Cerebellar nuclear complex (tissue), 1 donor: Measurements from ENCODE around the gene TMPRSS11A.

Source experiments
- DNase-seq, 2 experiments: peaks; one replicate each; lab custom pipeline; 2025; lab: John Stamatoyannopoulos, UW

The TMPRSS11A gene

DNA sequence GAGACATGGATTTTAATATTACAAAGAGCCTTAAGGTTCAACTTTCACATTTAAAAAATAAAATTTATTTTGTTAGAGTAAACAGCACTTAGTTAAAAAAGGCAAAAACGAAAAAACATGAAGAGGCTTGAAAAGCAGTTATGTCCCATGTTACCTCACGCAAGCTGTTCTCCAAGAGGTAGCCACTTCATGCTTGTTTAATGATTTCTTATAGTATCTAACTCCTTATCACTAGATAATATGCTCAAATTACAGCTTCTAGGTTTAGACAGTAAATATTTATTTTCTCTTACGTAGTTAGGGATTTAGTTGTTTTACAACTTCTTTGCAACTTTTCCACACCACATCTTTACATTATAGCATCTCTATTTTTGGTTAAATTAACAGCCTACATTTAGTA is 51.7 kb downstream of the TMPRSS11A start:
- no peak for DNase-seq

DNA sequence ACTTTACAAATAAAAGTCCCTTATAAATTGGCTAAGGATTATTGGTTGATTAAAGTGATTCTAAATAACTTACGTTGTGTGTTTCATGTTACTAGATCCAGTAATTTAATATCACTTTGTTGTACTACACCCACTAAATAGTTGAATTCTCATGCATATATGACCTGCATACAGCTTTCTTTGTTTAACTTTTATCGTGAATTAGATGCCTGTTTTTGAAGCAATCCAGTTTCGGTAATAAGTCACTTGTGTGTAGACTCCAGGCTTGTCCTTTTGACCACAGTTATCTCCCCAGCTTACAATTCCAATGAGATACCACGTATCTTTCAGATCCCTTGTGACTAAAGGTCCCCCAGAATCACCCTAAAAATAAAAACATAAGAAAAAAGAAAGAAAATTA is 52.2 kb downstream of the TMPRSS11A start:
- no peak for DNase-seq

DNA sequence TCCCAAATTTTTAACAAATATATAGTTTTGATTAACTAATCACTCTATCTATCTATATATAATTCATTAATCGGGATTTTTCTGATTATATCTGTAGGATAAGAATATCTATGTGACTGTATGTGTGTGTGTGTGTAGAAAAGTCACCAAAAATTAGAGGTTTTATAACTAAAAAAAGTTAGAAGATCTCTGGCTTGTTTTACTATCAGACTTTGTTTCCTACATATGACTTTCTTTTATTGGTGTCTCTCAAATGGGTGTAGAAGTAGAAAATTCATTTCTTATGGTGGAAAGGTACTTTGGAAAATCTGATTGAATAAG is 52.7 kb downstream of the TMPRSS11A start:
- no peak for DNase-seq

DNA sequence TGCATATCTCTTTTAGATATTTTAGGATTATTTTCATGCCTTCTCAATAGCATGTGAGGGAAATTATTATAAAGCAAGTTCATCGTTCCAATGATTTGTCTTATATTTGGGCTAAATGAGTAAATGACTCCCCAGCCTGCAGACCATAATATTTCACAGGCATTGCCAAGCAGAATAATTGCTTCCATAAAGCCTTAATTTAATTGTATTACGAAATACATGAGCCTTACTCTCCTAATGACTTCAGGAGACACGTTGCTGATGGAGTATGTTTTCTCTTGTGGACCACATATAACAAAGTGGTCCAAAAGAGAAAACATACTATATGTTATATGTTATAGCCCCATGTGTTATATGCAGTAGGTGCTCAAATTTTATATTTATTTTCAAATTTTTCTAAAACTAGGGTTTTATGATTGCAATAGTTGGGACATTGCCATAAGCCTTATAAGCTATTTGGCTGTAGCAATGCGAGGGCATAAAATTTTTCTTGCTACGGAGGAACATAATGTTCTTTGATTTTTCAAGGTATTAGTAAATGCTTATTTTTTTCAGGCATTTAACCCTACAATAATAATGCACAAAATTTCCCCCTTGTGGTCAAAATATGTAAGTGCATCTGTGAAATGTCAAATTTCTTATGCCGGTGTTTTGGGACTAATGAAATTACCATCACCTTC is 53.2 kb downstream of the TMPRSS11A start:
- no peak for DNase-seq

DNA sequence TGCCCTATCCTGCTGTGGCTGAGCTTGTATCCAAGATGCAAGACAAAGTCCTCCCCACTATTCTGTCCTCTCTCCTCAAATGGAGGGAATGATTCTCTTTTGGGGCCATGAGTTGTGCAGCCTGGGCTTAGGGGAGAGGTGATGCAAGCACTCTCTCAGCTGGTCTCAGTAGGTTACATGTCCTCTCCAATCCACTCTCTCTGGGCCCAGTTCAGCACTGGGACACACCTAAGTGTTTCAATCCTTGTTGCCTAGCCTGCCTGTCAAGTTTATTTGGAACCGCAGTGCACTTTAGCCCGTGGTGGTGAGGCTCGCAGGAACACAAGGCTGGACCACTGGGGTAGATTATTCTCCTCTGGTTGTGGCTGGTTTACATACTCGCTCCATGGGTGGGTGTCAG is 55.6 kb downstream of the TMPRSS11A start:
- no peak for DNase-seq

DNA sequence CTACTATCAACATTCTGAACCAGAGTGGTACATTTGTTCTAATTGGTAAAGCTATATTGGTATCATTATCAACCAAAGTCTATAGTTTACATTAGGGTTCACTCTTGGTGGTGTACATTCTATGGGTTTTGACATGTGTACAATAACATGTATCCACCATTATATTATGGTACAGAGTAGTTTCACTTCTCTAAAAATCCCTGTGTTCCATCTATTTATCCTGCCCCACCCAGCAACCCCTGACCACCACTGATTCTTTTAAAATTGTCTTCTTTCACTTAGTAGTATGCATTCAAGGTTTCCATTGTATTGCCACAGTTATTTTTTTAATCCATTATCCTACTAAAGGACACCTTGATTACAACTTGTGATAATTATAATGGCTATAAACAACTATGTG is 64.2 kb downstream of the TMPRSS11A start:
- no peak for DNase-seq

DNA sequence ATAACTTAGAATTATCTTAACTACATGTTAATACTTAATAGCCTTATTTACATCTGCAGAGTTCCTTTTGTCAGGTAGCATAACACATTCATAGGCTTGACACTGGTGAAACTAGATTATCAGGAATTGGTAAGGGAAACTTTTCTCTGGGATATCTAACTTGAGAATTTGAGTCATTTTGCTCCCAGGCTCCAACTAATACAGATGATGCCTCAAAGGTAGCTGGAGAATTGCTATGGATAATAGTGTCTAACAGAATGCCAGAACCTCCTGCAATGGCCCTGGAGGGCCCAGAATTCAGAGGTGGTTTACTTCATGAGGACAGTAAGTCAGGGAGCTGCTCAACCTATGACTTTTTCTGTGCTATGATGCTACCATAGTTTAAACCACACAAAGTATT is 65.6 kb downstream of the TMPRSS11A start:
- DNase-seq = no peak

DNA sequence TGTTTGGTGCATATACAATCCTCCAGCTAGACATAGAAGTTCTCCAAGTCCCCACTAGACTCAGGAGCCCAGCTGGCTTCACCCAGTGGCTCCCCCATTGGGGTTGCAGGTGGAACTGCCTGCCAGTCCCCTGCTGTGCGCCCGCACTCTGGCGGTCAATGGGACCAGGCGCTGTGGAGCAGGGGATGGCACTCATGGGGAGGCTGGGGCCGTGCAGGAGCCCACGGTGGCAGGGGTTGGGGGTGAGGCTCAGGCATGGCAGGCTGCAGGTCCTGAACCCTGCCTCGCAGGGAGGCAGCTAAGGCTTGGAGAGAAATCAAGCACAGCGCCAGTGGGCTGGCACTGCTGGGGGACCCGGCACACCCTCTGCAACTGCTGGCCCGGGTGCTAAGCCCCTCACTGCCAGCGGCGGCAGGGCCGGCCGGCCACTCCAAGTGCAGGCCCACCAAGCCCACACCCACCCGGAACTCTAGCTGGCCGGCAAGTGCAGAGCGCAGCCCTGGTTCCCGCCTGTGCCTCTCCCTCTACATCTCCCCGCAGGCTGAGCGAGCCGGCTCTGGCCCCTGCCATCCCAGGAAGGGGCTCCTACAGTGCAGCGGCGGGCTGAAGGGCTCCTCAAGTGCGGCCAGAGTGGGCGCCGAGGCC is 66.8 kb downstream of the TMPRSS11A start:
- no peak for DNase-seq

DNA sequence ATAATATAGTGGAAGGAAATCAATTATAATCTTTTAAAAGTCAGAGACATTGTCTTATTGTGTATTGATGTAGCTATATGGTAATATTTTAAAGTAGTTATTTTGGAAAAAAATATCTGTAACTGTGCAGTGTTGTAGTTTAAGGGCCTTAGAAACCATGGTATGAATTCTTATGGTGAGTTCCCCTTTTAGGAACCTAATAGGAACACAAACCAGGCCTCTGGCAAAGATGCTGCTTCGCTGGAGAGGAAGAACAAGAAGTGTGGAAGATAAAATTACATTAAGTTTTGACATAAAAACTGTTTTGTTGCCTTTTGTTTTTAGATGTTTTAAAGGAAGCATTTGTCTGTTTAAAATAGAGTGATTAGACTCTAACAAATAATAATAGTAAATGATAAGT is 68.6 kb downstream of the TMPRSS11A start:
- DNase-seq = no peak

DNA sequence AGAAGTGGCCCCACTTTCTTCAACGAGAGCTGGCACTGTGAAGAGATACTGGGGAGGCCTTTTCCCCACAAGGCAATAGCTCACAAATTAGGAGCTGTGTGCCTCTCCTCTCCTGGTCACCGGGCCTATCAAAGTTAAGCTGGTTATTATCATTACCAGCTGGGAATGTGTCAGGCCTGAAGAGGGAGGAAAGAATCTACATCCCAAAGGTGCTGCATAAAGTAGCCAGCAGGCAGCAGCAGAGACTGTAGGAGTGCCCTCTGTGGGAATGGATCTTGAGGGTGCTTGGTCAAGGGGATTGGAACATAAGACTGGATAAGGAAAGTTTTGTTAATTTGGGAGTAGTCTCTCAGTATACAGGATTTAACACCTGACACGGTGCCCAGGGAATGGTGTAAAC is 70.4 kb downstream of the TMPRSS11A start:
- no peak for DNase-seq

DNA sequence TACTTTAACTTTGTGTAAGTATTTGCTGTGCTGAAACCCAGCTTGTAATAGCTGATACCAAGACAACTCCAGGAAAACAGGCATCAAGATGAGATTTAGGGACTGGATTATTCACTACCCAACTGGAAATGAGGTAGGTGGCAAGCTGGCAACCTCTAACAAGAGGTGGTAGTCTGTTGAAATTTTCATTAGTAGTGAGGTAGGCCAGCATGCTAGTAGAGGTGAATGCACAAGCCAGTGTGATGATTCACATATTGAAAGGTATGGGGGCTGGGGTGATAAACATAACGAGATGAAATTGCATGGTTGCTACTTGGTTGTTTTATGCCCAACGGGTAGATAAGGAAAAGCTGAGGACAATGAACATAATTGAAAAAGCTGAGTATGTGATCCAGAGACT is 71.0 kb downstream of the TMPRSS11A start:
- DNase-seq = no peak

DNA sequence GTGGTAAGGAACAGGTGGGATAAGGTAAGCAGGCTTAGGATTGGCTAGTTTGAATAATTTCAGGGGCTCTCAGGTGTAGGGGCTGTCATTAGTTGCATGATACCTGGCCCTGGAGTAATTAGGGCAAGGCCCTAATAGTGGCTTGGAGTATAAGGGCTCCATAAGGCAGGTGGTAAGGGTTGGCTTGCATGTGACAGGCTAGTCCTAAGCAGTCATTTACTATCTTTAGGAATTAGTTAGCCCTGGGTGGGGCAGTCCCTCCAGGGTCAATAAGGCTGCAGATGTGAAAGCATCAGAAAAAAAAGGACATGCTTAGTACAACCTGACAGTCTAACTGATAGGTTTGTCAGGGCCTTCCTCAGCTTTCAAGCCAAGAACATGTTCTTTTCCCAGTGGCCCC is 71.6 kb downstream of the TMPRSS11A start:
- no peak for DNase-seq

DNA sequence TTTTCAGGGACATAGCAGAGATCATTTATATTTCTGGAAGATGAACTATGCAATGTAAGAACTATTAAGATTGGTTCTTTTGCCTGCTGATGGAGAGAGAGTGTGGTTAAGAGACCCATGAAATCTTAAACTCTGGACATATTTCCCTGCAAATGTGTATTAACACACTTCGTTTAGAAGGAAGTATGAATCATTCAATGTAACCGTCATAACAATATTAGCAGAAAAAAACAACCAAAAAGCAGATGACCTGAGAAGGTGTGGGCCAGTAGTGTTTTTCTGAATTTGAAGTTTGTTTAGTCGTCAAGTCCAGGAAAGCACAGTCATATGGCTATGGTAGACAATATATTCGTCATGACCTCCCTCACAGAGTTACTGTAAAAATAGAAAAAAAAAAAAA is 77.0 kb downstream of the TMPRSS11A start:
- DNase-seq = no peak

DNA sequence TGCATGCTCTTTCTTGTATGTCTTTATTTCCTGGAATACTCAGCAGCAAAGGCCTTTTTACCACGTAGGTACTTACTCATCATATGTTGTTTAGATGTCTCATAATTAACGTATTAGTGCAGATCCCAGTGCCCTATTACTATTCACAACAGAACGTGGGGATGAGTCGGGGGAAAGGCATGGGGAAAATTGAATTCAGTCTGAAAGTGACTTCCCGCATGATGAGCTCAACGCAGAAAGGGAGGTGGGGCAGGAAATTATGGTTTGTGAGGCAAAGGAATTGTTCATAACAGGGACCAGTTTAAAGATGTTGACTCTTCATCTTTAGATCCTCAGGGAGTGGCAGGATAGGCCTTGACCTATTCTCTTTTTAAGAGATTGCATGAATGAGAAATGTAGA is 77.5 kb downstream of the TMPRSS11A start:
- DNase-seq = no peak

DNA sequence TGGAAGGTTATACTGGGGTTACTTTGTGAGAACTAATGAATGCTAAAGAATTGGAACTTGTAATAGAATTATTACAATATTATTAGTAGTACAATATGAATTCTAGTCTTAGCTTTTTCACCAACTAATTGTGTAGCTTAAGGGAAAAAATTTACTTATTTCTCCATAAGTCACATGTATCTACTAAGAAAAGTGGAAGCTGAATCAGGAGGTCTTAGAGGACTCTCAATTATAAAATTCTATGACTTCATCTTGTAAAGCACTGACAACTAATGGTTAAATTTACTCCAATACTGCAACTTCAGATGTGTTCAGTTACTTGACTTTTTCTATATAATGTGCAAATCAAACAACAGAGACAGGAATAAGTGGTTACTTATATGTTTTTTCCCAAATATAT is 78.6 kb downstream of the TMPRSS11A start:
- no peak for DNase-seq

DNA sequence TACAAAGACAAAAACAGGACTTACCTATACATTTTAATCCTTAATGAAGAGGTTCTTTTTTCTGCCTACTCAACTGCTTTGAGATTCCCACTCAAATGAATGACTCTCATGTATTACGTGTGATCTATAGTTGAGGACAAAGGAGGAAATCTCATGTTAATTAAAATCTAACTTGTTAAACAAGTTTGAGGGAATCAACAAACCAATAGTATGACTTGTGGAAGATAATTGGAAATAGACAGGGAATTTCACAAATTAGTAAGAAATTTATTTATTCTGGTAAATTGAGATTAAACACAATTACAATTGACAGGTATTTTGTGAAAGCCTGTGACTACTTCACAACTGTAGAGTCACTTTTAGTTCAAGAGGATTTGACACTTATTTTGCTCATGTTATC is 79.4 kb downstream of the TMPRSS11A start, which contains the start of gene TMPRSS11D:
Gene TMPRSS11D (minus strand): TSS at position 101 of the 400 bp plus-strand sequence. CDS start 69 bp downstream, at position 32.
- no peak for DNase-seq

DNA sequence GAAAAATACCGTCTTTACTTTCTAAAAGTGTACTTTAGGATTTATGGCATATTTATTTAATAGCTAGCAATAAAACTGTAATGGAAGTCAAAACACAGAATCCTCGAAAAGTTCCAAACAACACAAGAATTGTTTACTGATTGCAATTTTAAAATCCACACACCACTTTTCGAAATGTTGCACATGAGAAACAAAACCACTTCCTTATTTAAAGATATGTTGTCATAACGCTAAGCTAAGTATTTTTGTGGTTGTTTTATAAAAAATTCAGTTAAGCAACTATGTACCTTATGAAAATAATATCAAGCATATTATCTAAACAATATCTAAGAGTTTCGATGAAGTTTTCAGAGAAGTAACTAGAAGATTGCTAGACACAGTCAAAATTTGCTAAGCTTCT is 79.8 kb downstream of the TMPRSS11A start:
- DNase-seq = no peak

DNA sequence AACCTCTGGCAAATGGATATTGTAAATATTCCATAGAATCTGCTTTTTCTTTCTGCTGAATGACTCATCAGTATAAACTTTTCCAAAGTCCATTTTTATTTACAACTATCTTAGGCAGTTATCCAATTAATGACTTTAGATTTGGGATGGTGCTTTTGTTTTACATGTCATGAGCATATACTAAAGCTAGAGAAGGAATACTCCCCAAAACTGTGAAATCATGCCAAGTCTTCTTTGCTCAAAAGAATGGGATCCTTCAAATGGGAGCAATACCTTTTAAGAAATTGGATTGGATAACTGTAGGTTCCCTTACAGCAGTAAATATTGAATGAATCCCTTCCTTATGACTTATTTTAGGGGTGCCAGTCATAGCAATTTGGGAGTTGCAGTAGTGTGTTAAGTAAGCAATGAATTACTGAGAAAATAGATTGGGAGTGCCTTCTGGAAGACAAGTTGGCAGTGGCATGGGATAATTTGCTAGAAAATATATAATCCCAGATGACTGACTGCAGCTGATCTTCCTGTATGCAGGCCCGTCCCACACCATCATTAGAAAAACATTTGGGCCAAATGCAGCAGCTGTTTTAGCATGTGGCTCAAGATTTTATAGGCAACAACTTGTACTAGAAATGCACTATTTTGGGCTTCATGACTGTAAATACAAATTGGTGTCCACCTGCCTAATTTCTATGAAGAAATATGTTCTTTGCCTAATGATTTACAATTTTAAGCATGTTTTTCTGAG is 82.3 kb downstream of the TMPRSS11A start:
- DNase-seq = no peak

DNA sequence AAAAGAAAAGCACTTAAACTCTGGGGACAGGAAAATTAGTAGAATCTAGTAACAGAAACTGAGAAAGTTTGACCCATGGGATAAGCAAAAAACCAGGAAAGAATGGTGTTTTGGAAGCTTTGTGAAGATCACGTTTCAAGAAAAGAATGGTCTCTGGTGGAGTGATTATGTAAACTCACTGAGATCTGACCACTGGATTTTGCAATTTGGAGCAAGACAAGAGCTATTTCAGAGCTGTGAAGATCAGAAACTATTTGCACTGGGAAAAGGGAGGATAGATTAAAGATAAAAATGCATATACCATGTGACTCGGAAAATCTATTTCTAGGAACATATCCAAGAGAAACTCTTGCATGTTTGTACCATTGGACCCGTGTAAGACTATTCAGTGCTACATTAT is 83.8 kb downstream of the TMPRSS11A start:
- no peak for DNase-seq

DNA sequence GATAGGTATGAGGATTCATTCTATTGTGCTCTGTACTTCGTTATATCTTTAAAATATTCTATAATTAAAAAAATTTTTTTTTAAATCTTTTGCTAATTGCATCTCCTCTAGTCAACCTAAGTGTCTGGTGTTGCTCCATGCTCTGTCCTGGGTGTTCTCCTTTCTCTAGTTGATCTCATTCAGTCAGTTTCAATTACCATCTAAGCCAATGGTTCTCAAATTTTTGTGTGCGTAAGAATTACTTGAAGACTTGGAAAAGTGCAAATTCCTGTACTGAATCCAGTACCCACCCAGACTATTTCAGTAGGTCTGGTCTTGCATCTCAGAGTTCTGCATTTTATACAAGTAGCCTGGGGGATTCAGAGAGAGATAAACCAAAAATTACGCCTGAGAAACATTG is 86.2 kb downstream of the TMPRSS11A start:
- DNase-seq = no peak

DNA sequence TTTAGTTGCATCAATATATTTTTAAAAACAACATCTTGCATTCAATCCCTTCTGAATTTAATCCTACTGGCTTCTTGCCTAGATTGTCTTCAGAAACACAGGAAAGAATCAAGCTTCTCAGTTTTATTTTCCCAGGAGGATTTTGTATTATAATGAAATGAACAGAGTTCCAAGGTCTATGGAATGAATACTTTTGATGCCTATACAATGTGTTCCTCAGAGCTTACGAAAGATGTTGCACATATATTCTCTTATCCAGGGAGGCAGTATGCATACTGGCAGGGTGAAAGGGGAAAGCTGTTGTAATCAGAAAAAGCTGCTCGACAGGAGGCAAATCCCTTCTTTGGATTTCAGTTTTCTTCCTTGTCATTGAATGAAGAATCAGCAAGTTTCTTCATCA is 88.3 kb downstream of the TMPRSS11A start:
- DNase-seq = no peak

DNA sequence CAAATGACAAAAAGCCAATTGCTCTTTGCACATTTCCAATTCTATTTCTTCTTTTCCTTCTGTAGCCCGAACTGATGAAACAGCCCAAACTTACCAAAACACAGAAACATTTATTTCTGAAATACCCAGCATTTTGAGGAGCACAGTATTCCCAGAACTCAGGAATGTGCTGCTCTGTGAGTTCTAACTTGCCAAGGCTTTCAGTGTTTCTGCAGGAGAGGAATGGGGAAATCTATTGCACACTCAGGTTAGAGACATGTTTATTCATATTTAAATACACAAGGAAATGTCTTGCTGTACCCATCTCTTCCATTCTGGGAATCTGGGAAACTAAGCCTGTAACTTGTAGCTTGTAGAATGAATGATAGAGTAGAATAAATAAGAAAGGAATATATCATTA is 90.2 kb downstream of the TMPRSS11A start:
- no peak for DNase-seq

DNA sequence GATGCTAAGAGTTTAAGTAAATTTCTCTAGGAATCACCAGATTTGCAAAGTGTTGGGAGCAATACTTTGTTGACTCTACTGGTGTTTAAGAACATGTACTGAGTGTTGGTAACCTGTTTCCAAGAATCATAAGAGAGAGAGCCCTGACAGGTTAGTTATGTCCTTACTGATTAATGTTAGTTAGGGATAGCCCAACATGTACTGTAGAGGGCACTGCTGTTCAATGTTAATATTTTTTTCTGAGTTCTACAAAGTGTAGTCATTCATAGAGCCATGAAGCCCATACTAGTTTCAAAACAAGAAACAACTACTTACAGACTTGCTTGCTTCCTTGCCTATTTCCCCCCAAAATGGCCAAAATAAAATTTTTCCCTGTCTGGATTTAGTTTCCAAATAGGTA is 91.4 kb downstream of the TMPRSS11A start:
- DNase-seq = no peak
